CD14-positive monocyte (primary cell): ENCODE data around the gene TNXB. TPM values are rescaled to one million over a fixed set of nuclear protein-coding genes. Genes with fewer than 3 reads are reported as not detected.

Experiments
- DNase-seq, 3 donors: peaks; one replicate each; pipeline ENCODE4 v3.0.0-alpha.2; 2011 to 2022
- H2AFZ ChIP-seq: 2 replicates; pipeline ENCODE4 v1.6.0; 2012; ENCODE audit warnings: mild to moderate bottlenecking, low read depth, low read length, inconsistent platforms; ENCODE audit not compliant: insufficient read depth, poor library complexity, severe bottlenecking
- H3K27ac ChIP-seq, 2 donors: 1 replicate in 1 of 2; 2 replicates in 1 of 2; pipeline ENCODE4 v1.5.1; 2012 to 2013; ENCODE audit warnings: low read length in 2 of 2, control low read depth in 1 of 2, inconsistent platforms in 1 of 2, low read depth in 1 of 2, mild to moderate bottlenecking in 1 of 2
- H3K27me3 ChIP-seq, 2 donors: one replicate each; pipeline versions ENCODE4 v1.6.0 to v1.6.1; 2011 to 2013; ENCODE audit warnings: low read length in 2 of 2; ENCODE audit not compliant: control insufficient read depth in 2 of 2, insufficient read depth in 2 of 2
- H3K36me3 ChIP-seq, 2 donors: replicated peaks in 1 of 2; 1 replicate in 1 of 2; 2 replicates in 1 of 2; pipeline versions ENCODE4 v1.5.1 to v1.6.1; 2012 to 2013; ENCODE audit warnings: low read length in 2 of 2, control low read depth in 1 of 2, inconsistent platforms in 1 of 2, mild to moderate bottlenecking in 1 of 2; ENCODE audit not compliant: insufficient read depth in 2 of 2, control insufficient read depth in 1 of 2
- H3K4me1 ChIP-seq, 2 donors: 1 replicate in 1 of 2; 2 replicates in 1 of 2; pipeline versions ENCODE4 v1.5.1 to v1.6.1; 2012 to 2013; ENCODE audit warnings: low read length in 2 of 2, control low read depth in 1 of 2, inconsistent platforms in 1 of 2, mild to moderate bottlenecking in 1 of 2, moderate library complexity in 1 of 2; ENCODE audit not compliant: insufficient read depth in 2 of 2, control insufficient read depth in 1 of 2
- H3K4me2 ChIP-seq: replicated peaks from 2 replicates; pipeline ENCODE3; 2012; ENCODE audit warnings: low read length, moderate library complexity, mild to moderate bottlenecking; ENCODE audit not compliant: poor library complexity, severe bottlenecking; ENCODE audit errors: extremely low read depth
- H3K4me3 ChIP-seq, 3 experiments: fragments of 200-600 bp in 1 of 3; sonication (generic) in 1 of 3; replicated peaks in 1 of 3; 1 replicate in 2 of 3; 2 replicates in 1 of 3; pipeline ENCODE4 v1.5.1; 2011 to 2013; ENCODE audit warnings: low read length in 3 of 3, mild to moderate bottlenecking in 3 of 3, control low read depth in 2 of 3, low read depth in 2 of 3, inconsistent platforms in 1 of 3, moderate library complexity in 1 of 3
- H3K79me2 ChIP-seq: 2 replicates; pipeline ENCODE4 v1.6.0; 2012; ENCODE audit warnings: mild to moderate bottlenecking, control low read depth, inconsistent platforms, low read length, moderate library complexity; ENCODE audit not compliant: insufficient read depth
- H3K9ac ChIP-seq: 2 replicates; pipeline ENCODE4 v1.6.0; 2017; ENCODE audit warnings: low read length, mild to moderate bottlenecking; ENCODE audit not compliant: insufficient read depth, poor library complexity, severe bottlenecking
- H3K9me3 ChIP-seq, 2 donors: replicated peaks in 1 of 2; 1 replicate in 1 of 2; 2 replicates in 1 of 2; pipeline versions ENCODE4 v1.5.1 to v1.6.1; 2012 to 2013; ENCODE audit warnings: low read length in 2 of 2, control low read depth in 1 of 2; ENCODE audit not compliant: control insufficient read depth in 1 of 2, insufficient read depth in 1 of 2
- H4K20me1 ChIP-seq: 2 replicates; pipeline ENCODE4 v1.6.0; 2012; ENCODE audit warnings: mild to moderate bottlenecking, low read length, control low read depth, moderate library complexity; ENCODE audit not compliant: insufficient read depth
- H3K27ac Mint-ChIP-seq, 7 donors: one replicate each; pipeline ENCODE4 v1.8.0; 2020; ENCODE audit warnings: mild to moderate bottlenecking in 7 of 7, mixed read lengths in 7 of 7, moderate library complexity in 6 of 7, inconsistent platforms in 2 of 7
- H3K27me3 Mint-ChIP-seq, 3 donors: one replicate each; pipeline ENCODE4 v1.8.0; 2021 to 2022; ENCODE audit warnings: low read depth in 3 of 3, mild to moderate bottlenecking in 3 of 3, mixed read lengths in 3 of 3, moderate library complexity in 3 of 3, inconsistent platforms in 1 of 3
- H3K36me3 Mint-ChIP-seq, 2 donors: one replicate each; pipeline ENCODE4 v1.8.0; 2020; ENCODE audit warnings: mixed read lengths in 2 of 2, inconsistent platforms in 1 of 2, mild to moderate bottlenecking in 1 of 2
- H3K4me1 Mint-ChIP-seq: one replicate; pipeline ENCODE4 v1.8.0; 2020; ENCODE audit warnings: mild to moderate bottlenecking, mixed read lengths
- H3K4me3 Mint-ChIP-seq, 2 donors: one replicate each; pipeline ENCODE4 v1.8.0; 2020; ENCODE audit warnings: mild to moderate bottlenecking in 2 of 2, mixed read lengths in 2 of 2, moderate library complexity in 1 of 2
- H3K9me3 Mint-ChIP-seq, 7 donors: one replicate each; pipeline ENCODE4 v1.8.0; 2020 to 2022; ENCODE audit warnings: mixed read lengths in 7 of 7, mild to moderate bottlenecking in 6 of 7, moderate library complexity in 6 of 7, inconsistent platforms in 2 of 7
- WGBS: methylation state at CpG from one replicate; pipeline ENCODE4 v1.1.5; 2013; ENCODE audit warnings: missing lambda C conversion rate; ENCODE audit not compliant: insufficient coverage; 5-methylcytosine and 5-hydroxymethylcytosine counted together
- intact Hi-C, 2 donors: fragments of 100-400 bp; cut with micrococcal nuclease; formaldehyde crosslinking; loops; one replicate each; pipeline versions ENCODE4 v1.15.0 to v1.15.1; 2023
- polyA plus RNA-seq, 3 donors: library from polyadenylated mRNA; depleted of rRNA in 1 of 3; unstranded in 2 of 3; stranded (reverse) in 1 of 3; fragments of 300-500 nt in 2 of 3; fragments of >200 nt in 1 of 3; fragmentation: Illumina TruSeq in 2 of 3; gene quantifications; 1 replicate in 2 of 3; 2 replicates in 1 of 3; pipeline ENCODE4 v1.2.3, GENCODE V29; 2012 to 2021
- TF ChIP-seq, protein P1 (sequence below): fragments of 200-600 bp; IDR thresholded peaks from one replicate; pipeline ENCODE4 v1.8.0; 2022; ENCODE audit warnings: antibody characterized with exemption, mild to moderate bottlenecking

The TNXB gene
- polyA plus RNA-seq, 3 donors = 1.2 TPM; not detected in 2

DNA sequence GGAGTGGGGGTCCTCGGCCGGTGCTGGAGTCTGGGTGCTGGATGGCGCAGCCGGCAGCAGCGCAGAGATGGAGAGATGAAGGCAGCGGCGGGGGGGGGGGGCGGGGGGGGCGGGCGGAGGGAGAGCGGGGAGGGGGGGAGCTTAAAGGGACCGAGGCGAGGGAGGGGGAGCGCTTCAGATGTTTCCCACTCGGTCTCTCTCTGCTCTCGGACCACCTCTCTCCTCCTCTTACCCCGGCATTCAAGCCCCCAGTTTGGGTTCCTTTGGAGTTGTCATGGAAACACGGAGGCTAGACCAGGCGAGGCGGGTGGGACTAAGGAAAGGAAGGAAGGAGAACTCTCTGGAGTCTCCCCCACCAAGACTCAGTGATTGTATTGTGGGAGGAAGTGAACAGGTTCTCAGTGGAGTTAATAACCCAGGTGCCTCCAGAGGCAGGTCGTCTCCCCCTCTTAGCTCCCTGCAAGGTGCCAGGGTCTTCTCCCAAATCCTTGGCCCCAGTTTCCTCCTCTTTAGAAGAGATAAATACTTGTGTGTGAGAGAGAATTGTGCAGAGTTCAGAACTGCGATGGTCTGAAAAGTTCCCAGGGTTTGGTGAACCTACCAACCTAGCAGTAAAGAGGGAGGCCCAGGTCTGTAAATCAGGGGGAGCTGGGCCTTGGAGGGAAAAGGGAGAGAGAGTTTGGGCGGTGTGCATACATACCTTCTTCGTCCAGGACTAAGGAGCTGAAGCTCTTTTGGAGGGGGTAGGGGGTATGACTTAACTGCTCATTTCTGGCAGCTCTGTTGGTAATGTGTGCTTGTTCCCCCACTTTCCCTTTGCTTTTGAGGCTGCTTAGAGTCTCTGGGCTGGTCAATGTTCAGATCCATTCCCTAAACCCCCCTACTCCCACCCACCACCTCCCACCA lies 43.0 kb upstream of the TNXB start, which contains the start of gene PRRT1:
PRRT1 (minus strand) TSS at position 77 of the 906 bp plus-strand sequence. CDS start 112 bp downstream, outside the sequence.
- Histone ChIP-seq H3K79me2 (no peaks in the 10 kb centered on the region), H3K27ac (no peak within 1 kb of the TSS), H4K20me1 (no peaks in the 10 kb centered on the region), H3K4me2 (no peak within 1 kb of the TSS), H3K36me3 (no peaks in the 10 kb centered on the region), H3K9ac (no peak within 1 kb of the TSS), H3K4me1 (peaks cover 33 to 37% of the 10 kb centered on the region in 2 donors), H3K4me3 (no peak within 1 kb of the TSS), H3K9me3 (peaks cover 0 to 11% of the 10 kb centered on the region in 2 donors), H2AFZ (no peak within 1 kb of the TSS), H3K27me3 (peaks cover 36 to 68% of the 10 kb centered on the region in 2 donors)
- no peak for DNase-seq
- TF ChIP-seq, protein P1, sequence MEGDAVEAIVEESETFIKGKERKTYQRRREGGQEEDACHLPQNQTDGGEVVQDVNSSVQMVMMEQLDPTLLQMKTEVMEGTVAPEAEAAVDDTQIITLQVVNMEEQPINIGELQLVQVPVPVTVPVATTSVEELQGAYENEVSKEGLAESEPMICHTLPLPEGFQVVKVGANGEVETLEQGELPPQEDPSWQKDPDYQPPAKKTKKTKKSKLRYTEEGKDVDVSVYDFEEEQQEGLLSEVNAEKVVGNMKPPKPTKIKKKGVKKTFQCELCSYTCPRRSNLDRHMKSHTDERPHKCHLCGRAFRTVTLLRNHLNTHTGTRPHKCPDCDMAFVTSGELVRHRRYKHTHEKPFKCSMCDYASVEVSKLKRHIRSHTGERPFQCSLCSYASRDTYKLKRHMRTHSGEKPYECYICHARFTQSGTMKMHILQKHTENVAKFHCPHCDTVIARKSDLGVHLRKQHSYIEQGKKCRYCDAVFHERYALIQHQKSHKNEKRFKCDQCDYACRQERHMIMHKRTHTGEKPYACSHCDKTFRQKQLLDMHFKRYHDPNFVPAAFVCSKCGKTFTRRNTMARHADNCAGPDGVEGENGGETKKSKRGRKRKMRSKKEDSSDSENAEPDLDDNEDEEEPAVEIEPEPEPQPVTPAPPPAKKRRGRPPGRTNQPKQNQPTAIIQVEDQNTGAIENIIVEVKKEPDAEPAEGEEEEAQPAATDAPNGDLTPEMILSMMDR = no peak
- peaks cover 0 to 29% (median 11%) of the 10 kb centered on the region in 7 donors for H3K9me3 Mint-ChIP-seq
- H3K36me3 Mint-ChIP-seq = peaks cover 0 to 13% of the 10 kb centered on the region in 2 donors
- intact Hi-C loops = no loop called here
- 27% methylated on average over 1 of the region's 24 CpGs for WGBS
- H3K27me3 Mint-ChIP-seq = peaks cover 60 to 81% (median 72%) of the 10 kb centered on the region in 3 donors
- peaks cover 41% of the 10 kb centered on the region for H3K4me1 Mint-ChIP-seq
- peak within 1 kb of the TSS in 2 of 7 donors; percentile 3 to 51 for H3K27ac Mint-ChIP-seq
- peak within 1 kb of the TSS; percentile 49 to 100 for H3K4me3 Mint-ChIP-seq

DNA sequence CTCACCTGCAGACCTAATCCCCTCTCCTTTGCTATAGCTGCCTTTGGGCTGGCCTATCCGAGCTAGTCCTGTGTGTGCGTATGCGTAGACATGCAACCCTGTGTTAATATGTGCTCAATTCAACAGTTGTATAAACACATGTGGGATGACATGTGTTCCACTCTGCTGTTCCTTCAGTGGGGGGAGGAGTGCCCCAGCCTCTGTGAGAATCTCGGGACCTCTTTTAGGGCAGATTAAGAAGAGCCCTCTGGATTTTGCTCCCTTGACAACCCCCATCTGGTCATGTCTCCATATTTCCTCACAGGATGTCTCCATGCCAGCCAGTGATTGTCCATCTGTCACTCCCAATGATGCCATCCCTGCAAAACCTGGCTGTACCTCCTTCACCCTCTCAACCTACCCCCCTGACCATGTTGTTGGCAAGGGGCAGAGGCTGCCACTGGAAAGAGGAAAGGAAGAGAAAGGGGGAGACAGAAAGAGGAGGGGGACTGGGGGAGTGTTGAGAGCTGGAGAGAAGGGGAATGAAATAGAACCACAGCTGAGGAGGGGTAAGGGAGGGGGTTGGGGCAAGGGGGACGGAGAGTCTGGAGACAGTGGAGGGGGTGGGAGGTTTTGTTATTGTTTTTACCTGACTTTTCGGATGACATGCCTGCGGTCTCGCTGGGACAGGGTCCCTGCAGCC lies 42.2 kb upstream of the TNXB start:
- Histone ChIP-seq H3K4me1 (peaks cover 33 to 37% of the 10 kb centered on the region in 2 donors), H3K9ac (no peak overlapping the region), H4K20me1 (no peaks in the 10 kb centered on the region), H3K36me3 (no peaks in the 10 kb centered on the region), H3K9me3 (peaks cover 0 to 11% of the 10 kb centered on the region in 2 donors), H3K4me3 (no peak overlapping the region), H2AFZ (no peak overlapping the region), H3K27me3 (peaks cover 36 to 74% of the 10 kb centered on the region in 2 donors), H3K4me2 (no peak overlapping the region), H3K79me2 (no peaks in the 10 kb centered on the region), H3K27ac (no peak overlapping the region)
- Mint-ChIP-seq H3K27ac (no peak overlapping the region), H3K4me1 (peaks cover 41% of the 10 kb centered on the region), H3K36me3 (peaks cover 0 to 13% of the 10 kb centered on the region in 2 donors), H3K9me3 (peaks cover 0 to 31% (median 11%) of the 10 kb centered on the region in 7 donors), H3K27me3 (peaks cover 66 to 87% (median 79%) of the 10 kb centered on the region in 3 donors), H3K4me3 (peak overlapping the region; percentile 49 to 75)
- 0% methylated on average over 3 of the region's 8 CpGs for WGBS
- intact Hi-C loops = no loop called here
- DNase-seq = no peak
- TF ChIP-seq, protein P1 = no peak
